ENCODE data around the gene TRPC4AP. TPM values are rescaled to one million over a fixed set of nuclear protein-coding genes. Genes with fewer than 3 reads are reported as not detected.

TRPC4AP gene
- total and polyA plus RNA-seq, 8 donors: 26.2 to 89.0 (median 52.4) TPM

DNA sequence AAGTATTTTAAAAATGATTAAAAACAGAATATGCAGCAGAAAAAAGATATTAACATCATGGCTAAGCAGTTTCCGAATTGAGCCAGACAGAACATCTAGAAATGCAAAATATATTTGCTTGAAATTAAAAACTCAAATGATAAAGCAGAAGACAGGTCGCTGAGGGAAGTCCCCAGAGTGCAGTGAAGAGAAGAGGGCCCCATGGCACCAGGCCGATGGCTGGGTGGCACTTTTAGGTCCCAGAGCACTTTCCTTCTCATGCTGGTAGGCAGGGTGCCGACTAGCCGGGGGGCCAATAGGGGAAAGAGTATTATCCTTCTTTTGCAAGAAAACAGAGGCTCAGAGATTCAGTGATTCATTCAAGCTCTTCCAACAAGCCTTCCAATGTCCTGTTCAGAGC lies 78.1 kb downstream of the TRPC4AP start:
- 92 to 95% (median 94%) methylated on average over 5 of the region's 5 CpGs for WGBS, 5 donors
- DNase-seq: no peak
- intact Hi-C loops (cut with DNase I; ENCODE audit: low total_unique reads): no loop called here

GRCh38 chr20:35013421-35014411 lies 78.9 kb downstream of the TRPC4AP start:
- 84 to 93% (median 88%) methylated on average over 13 of the region's 13 CpGs for WGBS, 5 donors
- peaks cover 67 to 100% (median 95%) of the 10 kb centered on the region in 4 donors for H3K36me3 ChIP-seq
- no peak overlapping the region for H3K4me3 ChIP-seq
- no peaks in the 10 kb centered on the region for H3K9me3 ChIP-seq
- TF ChIP-seq POLR2AphosphoS5 (IDR thresholded peaks at IDR 0.05): no peak
- TF ChIP-seq POLR2A (IDR thresholded peaks at IDR 0.05): no peak
- TF ChIP-seq CTCF (IDR thresholded peaks at IDR 0.05): no peak
- no peak for TF ChIP-seq EP300 (IDR thresholded peaks at IDR 0.05)
- H3K27ac ChIP-seq: no peak overlapping the region
- DNase-seq: peak in 1 of 2 donors; percentile 23
- no peaks in the 10 kb centered on the region for H3K27me3 ChIP-seq
- intact Hi-C loops (cut with DNase I; ENCODE audit: low total_unique reads): no loop called here
- H3K4me1 ChIP-seq: peaks cover 0 to 28% (median 7%) of the 10 kb centered on the region in 4 donors

More for the DNA sequence above, 78.1 kb downstream of the TRPC4AP start:
- Histone ChIP-seq H3K27me3 (no peaks in the 10 kb centered on the region), H3K9me3 (no peaks in the 10 kb centered on the region), H3K36me3 (peaks cover 59 to 100% (median 95%) of the 10 kb centered on the region in 4 donors), H3K27ac (no peak overlapping the region), H3K4me1 (peaks cover 0 to 36% (median 9%) of the 10 kb centered on the region in 4 donors), H3K4me3 (no peak overlapping the region)
- no peak for TF ChIP-seq POLR2A (IDR thresholded peaks at IDR 0.05)
- TF ChIP-seq CTCF (IDR thresholded peaks at IDR 0.05): no peak
- no peak for TF ChIP-seq POLR2AphosphoS5 (IDR thresholded peaks at IDR 0.05)
- no peak for TF ChIP-seq EP300 (IDR thresholded peaks at IDR 0.05)

DNA sequence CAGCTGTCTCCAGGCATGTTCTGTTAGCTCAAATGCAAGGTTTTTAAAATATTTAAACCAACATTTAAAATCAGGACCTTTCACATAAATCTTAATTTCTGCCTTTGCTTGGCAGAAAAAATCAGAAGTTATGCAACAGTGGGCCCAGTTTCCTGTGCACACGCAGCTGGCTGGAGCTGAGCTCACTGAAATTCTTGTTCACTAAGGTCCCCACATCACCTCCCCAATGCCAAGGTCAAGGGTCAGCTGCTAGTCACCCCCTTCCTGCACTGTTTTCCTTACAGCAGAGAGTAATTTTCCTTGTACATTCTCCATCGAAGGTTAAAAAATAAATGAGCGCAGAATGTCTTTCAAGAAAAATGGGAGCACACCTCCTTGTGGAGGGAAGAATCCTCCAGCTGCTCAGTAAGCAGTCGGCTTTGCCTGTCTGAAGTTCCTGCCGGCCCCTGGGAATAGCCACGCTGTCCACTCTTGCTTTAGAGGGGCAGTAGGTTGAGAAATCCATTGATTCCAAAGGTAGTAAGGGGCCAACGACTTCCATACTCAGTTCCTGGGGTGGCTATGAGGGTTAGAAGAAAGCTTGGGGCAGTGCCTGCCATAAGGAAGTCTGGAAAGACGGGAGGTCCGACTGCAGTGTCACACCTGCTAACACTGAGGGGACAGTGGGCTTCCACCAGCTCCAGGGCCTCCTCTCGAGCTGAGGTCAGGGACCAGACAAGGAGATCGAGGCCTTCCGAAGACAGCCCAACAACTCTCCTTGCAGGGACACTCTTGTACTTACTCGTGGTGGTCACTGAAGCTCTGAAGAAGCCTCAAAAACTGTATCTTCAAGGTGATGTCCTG lies 80.2 kb downstream of the TRPC4AP start:
- no peaks in the 10 kb centered on the region for H3K9me3 ChIP-seq
- intact Hi-C loops (cut with DNase I; ENCODE audit: low total_unique reads): no loop called here
- no peak overlapping the region for H3K27ac ChIP-seq
- no peak overlapping the region for H3K4me3 ChIP-seq
- no peak for TF ChIP-seq POLR2A (IDR thresholded peaks at IDR 0.05)
- TF ChIP-seq POLR2AphosphoS5 (IDR thresholded peaks at IDR 0.05): no peak
- TF ChIP-seq EP300 (IDR thresholded peaks at IDR 0.05): no peak
- TF ChIP-seq CTCF (IDR thresholded peaks at IDR 0.05): no peak
- peaks cover 79 to 100% (median 96%) of the 10 kb centered on the region in 4 donors for H3K36me3 ChIP-seq
- peaks cover 0 to 21% (median under 1%) of the 10 kb centered on the region in 4 donors for H3K4me1 ChIP-seq
- no peaks in the 10 kb centered on the region for H3K27me3 ChIP-seq
- peak in 1 of 2 donors; percentile 8 for DNase-seq
- WGBS, 5 donors: 84 to 91% (median 87%) methylated on average over 11 to 13 of the region's 13 CpGs
